Tongue (tissue), 2 donors: Measurements from ENCODE around the gene TNS3. TPM values are rescaled to one million over a fixed set of nuclear protein-coding genes. Genes with fewer than 3 reads are reported as not detected.
"Not testable (repeated sequence)": the region's sequence is repeated elsewhere in the genome, so short reads cannot be mapped to it uniquely, and the experiment has no call there.

ENCODE experiments used
- DNase-seq: peaks from one replicate; pipeline ENCODE4 v3.0.0-alpha.2; 2015
- total RNA-seq: library from RNA; depleted of rRNA; stranded (reverse); fragments of >200 nt; gene quantifications from one replicate; pipeline ENCODE4 v1.2.3, GENCODE V29; 2014

The TNS3 gene
- total RNA-seq, 1 donor from 2014 or later = 39.7 TPM

DNA sequence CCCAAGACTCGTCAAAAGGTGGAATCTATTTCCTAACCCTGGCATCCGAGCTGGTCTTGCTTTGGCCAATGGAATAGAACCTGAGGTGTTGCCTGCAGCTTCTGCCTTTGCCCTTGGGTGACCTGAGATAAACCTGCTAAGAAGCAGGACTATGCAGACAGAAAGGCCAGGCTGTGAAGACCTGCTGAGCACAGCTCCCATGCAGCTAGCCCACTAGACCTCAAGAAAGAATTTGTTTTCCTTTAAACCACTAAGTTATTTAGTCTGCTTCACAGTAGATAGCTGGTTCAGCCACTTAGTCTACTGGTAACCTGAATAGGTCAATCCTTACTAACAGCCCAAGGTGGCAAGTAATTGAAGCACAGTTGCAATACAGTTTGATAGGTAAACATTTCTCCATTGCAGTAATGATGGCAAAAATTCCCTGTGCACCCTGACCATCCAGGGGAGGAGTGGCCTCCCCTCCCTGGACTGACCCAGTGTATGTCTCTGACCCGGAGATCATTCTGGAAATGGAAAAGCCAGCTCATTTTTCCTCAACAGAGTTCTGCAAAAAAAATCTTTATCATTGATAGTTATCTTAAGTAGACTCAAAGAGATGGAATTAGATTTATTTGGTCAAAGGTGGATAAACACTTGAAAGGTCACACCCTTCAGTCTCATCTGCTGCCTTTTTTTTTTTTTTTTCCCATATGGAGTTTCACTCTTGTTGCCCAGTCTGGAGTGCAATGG, 20.0 kb downstream of the TNS3 start:
- DNase-seq = no peak

DNA sequence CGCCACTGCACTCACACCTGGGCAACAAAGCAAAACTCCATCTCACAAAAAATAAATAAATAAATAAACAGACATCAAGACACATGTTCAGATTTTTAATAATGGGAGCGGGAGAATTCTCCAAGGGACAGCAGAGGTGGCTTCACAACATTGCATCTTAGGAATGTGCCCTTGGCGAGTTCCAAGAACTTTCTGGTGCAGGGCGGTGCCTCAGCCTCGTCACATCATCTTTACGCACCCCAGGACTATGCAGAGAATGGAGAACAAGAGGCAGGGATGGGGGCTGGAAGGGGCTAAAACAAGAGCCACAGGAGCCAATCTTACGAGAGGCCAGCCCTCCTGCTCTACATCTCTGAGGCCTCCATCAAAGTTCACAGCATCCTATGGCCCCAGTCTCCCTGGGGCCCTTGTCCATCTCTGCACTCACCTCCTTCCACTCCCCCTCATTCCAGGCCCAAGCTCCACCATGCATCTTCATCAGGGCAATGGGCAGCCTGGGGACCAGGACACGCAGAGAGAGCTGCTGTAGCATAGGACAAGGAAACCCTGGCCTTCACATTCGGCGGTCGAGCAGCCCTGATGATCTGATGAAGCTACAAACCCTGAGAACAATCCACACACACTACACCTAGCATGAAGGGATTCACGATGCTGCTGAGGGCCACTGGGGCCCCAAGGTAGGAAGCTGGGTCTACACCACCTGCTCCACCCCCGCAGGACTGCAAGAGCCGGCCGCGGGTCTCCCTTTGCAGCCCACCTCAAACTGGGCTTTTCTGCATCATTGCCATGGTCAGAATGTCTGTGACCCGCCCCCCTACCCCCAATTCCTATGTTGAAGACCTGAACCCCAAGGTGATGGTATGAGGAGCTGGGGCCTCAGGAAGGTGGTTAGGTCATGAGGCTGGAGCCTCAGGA, 22.3 kb downstream of the TNS3 start:
- DNase-seq = no peak

DNA sequence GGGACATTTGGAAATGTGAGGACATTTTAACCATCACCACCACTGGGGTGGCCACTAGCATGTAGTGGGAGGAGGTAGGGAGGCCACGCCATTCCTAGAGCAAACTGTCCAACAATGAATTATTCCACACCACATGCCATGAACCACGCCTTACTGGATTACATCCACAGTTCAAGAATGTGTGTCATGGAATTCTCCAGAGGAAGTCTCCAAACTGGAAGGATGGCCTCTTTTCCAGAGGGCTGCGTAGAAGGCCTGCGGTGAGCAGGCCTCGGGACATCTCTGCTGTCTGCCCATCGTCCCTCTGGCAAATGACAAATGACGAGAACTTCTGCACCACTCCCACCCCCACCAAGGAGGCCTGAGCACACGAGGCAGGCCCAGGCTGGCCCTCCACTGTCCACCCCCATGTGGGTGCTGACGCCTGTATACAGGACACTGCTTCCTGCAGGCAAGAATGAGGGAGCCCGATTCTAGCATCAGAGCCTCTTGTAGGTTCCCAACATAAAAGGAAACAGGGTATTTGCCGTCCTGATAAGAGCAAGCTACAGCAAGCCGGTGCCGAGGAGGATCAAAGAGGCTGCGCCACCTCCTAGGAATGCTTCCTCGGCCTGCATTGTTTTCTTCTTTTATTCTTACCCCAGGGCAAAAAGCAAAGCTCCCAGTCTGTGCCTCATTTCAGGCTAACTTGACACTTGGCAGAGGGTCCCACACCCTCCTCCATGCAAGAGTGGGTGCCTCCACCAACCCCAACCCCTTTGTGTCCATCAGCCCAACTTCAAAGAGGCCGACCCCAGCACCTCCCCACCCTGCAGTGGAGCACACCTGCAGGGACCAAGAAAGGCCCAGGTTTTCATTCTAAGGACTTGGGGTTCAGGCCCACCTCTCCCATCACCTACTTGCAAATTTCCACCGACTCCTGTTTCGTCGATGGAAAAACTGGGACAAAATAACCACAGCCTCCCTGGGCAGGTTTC, 23.9 kb downstream of the TNS3 start:
- no peak for DNase-seq

DNA sequence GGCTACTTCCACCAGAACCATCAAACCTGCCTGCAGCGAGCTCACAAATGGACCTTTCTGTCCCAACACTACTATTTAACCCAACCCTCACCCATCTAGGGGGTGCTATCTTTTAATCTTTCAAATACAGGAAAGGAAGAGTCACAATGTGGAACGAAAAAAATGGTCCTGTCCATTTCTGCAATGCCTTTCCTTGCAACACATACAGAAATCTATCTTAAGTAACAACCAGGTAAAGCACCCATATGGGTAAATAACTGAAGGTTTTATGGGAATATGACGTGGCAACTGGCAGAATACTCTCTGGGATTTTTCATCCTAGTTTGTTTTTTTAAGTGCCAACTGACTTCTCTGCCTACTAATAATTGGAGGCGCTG, 24.6 kb downstream of the TNS3 start:
- no peak for DNase-seq

DNA sequence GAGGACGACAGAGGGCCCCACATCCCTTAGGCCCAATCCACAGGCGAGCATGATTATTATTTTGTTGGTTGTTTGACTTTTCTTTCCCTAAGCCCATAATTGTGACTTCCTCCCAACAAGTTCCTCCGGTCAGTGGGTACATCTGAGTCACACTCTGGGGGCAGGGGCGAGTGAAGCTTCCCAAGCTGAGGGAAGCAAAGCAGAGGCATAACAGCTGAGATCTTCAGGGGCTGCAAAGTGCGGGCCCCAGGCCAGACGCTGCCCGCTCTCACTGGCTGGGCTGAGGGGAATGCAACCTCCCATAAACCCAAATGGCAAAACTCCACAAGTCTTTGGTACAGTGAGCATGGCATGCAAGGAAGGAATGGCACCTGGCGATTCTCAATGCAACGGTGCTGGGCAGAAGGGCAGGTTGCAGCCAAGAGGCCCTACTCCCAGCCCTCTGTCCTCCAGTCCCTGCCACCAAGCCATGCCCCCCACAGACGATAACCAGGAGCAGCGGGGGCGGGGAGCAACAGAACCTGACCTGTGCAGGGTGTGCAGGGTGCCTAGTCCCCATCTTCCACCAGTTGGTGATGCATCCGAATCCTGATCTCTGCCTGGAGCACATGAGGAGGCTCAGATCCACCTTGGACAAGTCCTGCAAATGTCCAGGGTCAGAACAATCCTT, 25.3 kb downstream of the TNS3 start:
- DNase-seq = no peak

DNA sequence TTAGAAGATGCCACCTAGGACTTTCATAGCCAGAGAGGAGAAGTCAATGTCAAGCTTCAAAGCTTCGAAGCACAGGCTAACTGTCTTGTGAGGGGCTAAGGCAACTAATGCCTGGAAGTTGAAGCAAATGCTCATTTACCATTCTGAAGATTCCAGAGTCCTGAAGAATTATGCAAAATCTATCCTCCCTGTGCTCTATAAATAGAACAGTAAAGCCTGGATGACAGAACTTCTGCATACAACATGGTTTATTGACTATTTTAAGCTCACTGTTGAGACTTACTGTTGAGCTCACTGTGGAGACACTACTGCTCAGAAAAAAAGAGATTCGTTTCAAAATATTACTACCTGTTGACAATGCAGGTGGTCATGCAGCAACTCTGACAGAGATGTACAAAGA, 28.6 kb downstream of the TNS3 start:
- no peak for DNase-seq

DNA sequence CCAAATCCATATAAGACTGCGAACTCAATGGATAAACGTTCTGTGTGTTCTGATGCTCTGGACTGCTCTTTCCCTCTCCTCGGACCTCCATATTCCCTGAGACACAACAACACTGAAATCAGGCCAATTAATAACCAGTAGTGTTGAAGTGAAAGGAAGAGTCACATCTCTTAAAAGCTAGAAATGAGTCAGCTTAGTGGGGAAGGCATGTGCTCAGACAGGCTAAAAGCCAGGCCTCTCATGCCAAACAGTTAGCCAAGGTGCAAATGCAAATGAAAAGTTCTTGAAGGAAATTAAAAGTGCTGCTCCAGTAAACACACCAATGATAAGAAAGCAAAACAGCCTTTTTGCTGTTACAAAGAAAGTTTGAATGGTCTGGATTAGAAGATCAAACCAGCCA, 29.3 kb downstream of the TNS3 start:
- no peak for DNase-seq

DNA sequence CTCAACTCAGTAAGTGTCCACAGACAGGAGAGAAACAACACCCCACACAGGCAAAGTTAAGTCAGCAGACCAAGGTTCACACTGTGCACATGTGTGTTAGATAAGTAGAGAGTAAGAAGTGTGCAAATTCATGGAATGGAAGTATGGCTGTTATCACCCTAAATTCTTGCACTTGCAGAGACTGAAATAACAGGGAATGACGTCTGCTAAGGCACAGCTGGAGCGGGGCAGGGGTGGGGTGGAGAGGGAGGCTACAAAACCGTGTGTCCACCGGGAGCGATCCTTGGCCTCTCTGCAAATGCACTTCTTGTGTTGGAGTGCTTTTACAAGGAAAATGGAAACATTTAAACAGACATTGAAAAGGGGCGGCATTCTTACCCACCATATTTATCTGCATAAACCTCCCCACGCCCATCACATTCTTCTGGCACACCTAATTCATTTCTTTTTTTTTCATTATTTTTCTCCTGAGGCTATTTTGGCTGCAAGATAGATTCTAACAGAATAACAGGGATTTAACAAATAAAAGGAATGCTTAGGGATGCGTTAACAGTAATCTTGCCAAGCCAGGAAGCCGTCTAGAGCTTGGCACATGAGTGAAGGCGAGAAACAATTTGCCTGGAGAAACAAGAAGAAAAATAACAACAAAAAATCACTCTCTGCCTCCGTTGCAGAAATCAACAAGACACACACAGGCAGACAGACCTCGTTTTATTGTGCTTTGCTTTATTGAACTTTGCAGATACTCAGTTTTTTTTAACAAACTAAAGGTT, 30.1 kb downstream of the TNS3 start:
- peak; percentile 87 for DNase-seq

DNA sequence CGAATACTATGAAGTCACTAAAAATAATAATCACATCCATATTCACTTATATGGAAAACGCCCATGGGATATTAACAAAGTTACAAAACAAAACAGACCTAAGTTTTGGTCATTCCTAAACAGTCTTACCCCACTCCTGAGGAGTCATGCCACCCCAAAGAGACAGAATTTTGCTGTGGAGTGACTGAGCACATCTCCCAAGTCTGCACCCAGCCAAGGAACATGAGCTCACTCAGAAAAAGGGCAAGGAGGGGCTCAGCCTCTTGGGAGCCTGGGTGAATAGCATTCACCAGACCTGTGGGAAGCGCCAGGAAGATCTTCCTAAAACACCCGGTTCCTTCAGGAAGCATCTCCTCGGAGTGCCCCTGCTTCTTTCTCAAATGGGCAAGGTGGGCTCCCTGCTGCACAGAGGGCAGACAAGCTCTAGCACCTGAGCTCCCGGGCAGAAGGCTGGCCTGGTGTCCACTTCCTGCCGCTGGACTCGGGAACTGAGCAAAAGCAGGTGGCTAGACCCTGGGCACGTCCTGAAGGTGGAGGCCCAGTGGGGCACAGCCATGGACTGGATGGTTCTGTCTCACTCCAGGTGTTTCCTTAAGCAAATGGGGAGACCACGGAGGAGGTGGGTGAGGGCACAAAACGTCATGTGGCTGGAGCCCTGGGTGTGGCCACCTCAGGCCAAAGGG, 31.0 kb downstream of the TNS3 start:
- DNase-seq = no peak

DNA sequence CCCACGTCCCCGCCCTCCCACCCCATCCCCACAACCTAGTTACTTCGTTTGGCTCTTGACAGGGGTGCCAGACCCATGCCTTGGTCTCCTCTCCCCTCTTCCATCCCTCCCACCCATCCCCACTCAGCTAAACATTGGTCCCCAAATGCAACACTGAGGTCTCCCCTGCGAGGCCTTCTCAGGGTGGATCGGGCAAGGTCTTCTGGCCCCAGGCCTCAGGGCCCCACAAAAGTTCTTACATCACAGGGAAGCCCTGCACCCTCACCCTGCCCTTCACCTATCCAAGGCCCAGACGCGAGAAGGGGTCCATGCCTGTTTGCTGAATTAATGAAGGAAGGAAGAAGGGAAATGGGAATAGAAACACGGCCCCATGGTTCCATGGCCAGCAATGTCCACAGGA, 32.0 kb downstream of the TNS3 start:
- DNase-seq = no peak

DNA sequence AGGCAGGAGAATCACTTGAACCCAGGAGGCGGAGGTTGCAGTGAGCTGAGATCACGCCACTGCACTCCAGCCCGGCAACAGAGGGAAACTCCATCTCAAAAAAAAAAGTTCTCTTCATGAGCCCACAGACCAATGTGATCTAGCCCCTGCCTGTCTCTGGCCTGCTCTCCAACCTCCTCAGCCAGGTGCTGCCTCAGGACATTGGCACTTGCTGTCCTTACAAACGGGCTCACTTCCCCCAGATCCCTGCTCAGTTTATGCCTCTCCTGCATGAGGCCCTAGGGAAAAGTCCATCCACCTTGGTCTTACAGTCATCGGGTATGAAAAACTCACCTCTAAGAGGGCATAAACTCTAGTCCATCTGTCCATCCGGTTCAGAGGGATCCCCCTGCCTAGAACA, 32.5 kb downstream of the TNS3 start:
- no peak for DNase-seq

DNA sequence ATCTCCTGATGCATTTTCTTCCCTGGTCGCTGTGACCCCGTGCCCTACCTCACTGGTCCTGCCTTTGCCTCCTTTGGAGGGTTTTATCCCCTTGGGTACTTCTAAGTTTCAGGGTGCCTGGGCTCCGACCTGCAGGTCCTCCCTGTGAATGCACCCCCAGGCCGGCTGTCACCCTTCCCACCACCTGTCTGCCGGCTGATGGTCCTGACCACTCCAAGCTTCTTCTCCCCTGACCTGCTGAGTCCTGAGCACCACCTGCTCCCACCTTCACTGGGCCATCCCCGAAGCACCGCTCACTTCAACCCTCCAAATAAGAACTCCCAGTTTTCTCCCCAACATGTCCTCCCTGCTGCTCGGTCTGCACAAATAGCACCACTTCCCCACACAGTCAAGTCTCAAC, 33.4 kb downstream of the TNS3 start:
- no peak for DNase-seq

DNA sequence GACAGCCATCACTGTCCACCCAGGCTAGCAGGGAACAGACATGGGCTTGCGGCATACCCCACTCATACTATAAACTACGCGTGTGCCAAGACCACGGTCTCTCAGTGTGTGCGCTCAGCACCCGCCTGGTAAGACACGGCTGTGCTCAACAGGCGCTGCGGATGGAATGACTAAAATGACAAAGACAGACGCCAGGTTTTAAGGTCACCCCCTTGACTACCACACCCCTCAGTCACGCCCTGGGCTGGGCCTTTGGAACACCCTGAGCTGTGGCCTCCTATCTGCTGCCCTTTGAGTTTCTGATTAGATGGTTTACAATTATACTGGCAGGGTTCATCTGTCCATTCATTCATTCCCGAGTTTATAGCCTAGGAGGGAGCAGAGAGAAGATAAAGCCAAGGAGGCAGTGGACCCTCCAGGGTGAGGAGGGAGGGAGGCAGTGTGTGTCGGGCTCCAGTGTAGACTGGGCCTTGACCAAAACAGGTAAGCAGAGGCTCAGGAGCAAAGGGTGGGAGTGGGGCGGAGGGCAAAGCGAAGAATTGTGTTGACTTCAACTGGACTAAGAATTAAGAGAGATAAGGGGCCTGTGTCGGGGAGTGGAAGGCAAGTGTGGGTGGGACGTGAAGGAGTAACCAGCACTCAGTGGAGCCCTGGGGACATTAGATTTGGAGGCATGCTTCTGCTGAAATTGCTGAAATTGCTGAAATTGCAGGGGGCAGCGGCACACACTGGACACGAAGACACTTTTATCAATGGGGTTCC, 35.0 kb downstream of the TNS3 start:
- no peak for DNase-seq

DNA sequence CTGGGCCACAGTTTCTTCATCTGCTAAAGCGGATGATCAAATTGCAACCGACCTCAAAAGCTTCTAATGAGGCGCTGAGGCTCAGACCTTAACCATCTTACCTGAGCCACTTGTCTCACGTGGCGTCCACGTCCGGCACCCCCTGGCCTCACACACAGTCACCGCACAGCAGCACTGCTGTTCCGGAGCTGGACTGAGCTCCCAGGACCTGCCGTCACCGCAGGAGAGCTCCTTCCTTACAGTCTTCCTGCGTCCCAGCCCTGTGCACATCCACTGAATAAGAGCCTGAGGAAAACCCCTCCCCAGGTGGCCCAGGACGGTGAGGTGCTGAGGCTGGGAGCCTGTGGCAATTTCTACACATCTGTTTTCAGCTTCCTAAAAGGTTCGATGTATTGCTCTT, 35.7 kb downstream of the TNS3 start:
- DNase-seq = no peak

DNA sequence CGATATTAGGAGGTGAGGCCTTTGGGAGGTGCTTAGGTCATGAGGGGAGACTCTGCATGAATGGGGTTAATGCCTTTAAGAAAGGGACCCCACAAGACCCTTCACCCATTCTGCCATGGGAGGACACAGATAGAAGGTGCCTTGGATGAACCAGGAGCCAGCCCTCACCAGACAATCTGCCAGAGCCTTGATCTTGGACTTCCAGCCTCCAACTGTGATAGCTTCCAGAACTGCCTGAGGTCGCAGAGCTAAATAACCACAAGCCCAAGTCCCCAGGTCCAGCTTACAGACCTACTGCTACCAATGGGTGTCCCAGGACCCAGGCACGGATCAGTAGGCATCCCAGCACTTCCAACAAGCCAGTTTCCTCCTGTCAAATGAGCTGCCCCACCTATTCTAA, 37.5 kb downstream of the TNS3 start:
- DNase-seq = no peak

DNA sequence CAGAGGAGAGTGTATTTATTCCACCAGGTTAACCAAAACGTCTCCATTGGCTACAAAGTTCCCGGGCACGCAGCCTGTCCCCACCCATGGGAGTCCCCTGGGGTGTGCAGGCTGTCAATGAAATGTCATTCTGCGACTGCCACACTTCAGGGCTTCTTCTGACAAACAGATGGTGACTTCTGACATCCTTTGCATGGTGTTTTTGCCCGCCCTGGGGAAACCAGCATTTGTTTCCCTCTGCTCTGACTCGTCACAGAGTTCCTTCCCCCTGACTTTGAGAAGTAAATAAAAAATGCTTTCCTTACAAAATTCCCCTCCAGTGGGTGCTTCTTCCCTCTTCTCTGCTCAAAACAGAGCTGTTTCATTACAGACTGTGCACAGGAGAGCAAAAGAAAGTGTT, 38.2 kb downstream of the TNS3 start:
- DNase-seq = no peak

DNA sequence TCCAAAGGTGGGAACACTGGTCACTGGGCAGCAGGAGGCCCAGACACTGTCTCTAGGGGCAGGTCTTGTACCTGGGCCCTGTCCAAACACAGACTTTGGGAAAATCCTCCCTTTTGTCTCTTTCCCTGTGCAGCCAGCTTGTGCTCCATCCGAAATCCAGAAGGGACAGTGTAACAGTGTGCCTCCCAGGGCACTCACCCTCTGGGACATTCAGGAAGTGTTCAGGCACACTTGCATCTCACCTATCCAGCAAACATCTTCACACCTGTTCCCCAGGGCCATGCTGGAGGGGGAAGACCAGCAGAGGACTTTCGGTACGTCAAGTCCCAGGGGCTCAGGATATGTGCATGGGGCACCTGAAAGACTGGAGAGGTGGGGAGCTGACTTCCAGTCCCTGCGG, 38.9 kb downstream of the TNS3 start:
- no peak for DNase-seq

DNA sequence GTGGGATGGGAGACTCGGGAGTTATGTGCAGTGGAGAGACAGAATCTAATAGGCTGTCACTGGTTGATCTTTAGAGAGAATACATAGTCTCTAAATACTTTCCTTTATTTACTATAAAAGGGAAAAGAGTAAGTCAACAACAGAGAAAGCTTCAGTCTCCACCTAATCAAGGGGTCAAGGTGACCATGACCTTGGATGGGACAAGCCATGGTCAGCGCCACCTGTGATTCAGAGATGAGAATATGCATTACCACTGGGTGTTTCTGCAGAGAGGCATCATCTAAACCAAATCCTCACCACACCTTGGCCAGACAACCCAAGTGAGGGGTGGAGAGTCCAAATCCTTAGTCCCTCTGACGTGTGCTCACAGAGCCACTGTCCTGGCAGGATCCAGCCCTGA, 39.9 kb downstream of the TNS3 start:
- DNase-seq = no peak

DNA sequence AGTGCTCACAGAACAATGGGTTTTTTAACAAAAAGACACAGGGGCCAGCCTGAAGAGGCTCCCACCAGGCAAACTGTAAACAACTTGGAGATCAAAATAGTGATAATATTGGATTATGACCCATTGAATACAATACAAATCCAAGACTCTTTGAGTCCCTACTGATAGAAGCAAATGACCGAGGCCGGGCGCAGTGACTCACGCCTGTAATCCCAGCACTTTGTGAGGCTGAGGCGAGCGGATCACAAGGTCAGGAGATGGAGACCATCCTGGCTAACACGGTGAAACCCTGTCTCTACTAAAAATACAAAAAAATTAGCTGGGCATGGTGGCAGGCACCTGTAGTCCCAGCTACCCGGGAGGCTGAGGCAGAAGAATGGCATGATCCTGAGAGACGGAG, 40.4 kb downstream of the TNS3 start:
- DNase-seq = not testable (repeated sequence)
